ENCODE results near the gene RPUSD3. TPM values are rescaled to one million over a fixed set of nuclear protein-coding genes. Genes with fewer than 3 reads are reported as not detected.

Gene RPUSD3
- total and polyA plus RNA-seq, 9 of the 15 experiments (the other 6 are each of a cell fraction or from before 2014, with no cell fraction given) = 13.8 to 99.0 (median 59.3) TPM

- TF ChIP-seq YY1 (IDR thresholded peaks at IDR 0.05; ENCODE audit: borderline replicate concordance in 1 of 3, control insufficient read depth in 1 of 3, extremely low read depth in 1 of 3, insufficient read depth in 3 of 3, insufficient read length in 1 of 3, insufficient replicate concordance in 2 of 3, low read depth in 1 of 3, low read length in 2 of 3) (peak; percentile 14 to 90 (median 83)), THAP7 (CRISPR knock-in tag; IDR thresholded peaks at IDR 0.05) (no peak), KLF13 (tag; IDR thresholded peaks at IDR 0.05; ENCODE audit: borderline replicate concordance, low read depth) (peak; percentile 60; the same call in 1 of the 2 replicates), MBD1 (CRISPR knock-in tag; IDR thresholded peaks at IDR 0.05) (no peak), ZFP30 (CRISPR knock-in tag; IDR thresholded peaks at IDR 0.05; ENCODE audit: borderline replicate concordance) (no peak), LARP7 (IDR thresholded peaks at IDR 0.05) (peak; percentile 57; the same call in 1 of the 2 replicates), ZSCAN29 (IDR thresholded peaks at IDR 0.05) (peak; percentile 41; the same call in 1 of the 2 replicates), GTF2A2 (tag; IDR thresholded peaks at IDR 0.05) (no peak), EWSR1 (IDR thresholded peaks at IDR 0.05; ENCODE audit: borderline replicate concordance, low read depth, partially characterized antibody) (no peak), THRB (CRISPR knock-in tag; conservative IDR thresholded peaks at IDR 0.05) (no peak; the same call in 1 of the 2 replicates), FOXA1 (IDR thresholded peaks at IDR 0.05; ENCODE audit: borderline replicate concordance) (no peak), RUNX1 (IDR thresholded peaks at IDR 0.05; ENCODE audit: low read depth) (no peak), TOE1 (IDR thresholded peaks at IDR 0.05; ENCODE audit: borderline replicate concordance) (peak; percentile 48; the same call in 1 of the 2 replicates), TOE1 (CRISPR knock-in tag; IDR thresholded peaks at IDR 0.05; ENCODE audit: borderline replicate concordance, low read depth) (no peak), HOMEZ (CRISPR knock-in tag; IDR thresholded peaks at IDR 0.05) (no peak), CXXC5 (CRISPR knock-in tag; IDR thresholded peaks at IDR 0.05) (peak; percentile 96), PTTG1 (tag; IDR thresholded peaks at IDR 0.05; ENCODE audit: low read depth) (no peak), MTF1 (CRISPR knock-in tag; IDR thresholded peaks at IDR 0.05; ENCODE audit: borderline replicate concordance) (no peak), SP1 (CRISPR knock-in tag; IDR thresholded peaks at IDR 0.05) (peak; percentile 88), MLLT1 (IDR thresholded peaks at IDR 0.05) (peak in 1 of 2 experiments; percentile 42; a peak in 1 of 4 replicates)
These were observed 18.7 kb upstream of the RPUSD3 start (continued) for GRCh38 chr3:9862391-9863057.

Data from K562 (cell line).